Esophagus muscularis mucosa (tissue), 4 donors: ENCODE results near the gene OR1S2.

Experiments
- CTCF ChIP-seq, 3 experiments: fragments of 200-600 bp in 2 of 3; fragments of 450-650 bp in 1 of 3; sonication (generic) in 2 of 3; IDR thresholded peaks; one replicate each; pipeline ENCODE4 v1.5.1; 2017 to 2019; ENCODE audit warnings: antibody characterized with exemption in 3 of 3, mild to moderate bottlenecking in 2 of 3, moderate library complexity in 1 of 3
- EP300 ChIP-seq: sonication (generic); formaldehyde crosslinking; IDR thresholded peaks from one replicate; pipeline ENCODE4 v1.6.1; 2017; ENCODE audit warnings: antibody characterized with exemption
- POLR2A ChIP-seq: fragments of 450-650 bp; IDR thresholded peaks from one replicate; pipeline ENCODE4 v1.6.1; 2017; ENCODE audit warnings: antibody characterized with exemption, moderate library complexity, mild to moderate bottlenecking, low read depth
- POLR2AphosphoS5 ChIP-seq, 2 donors: sonication (generic); formaldehyde crosslinking; IDR thresholded peaks; one replicate each; pipeline ENCODE4 v1.6.1; 2017; ENCODE audit warnings: antibody characterized with exemption in 2 of 2

GRCh38 chr11:58199271-58199670 is 4.7 kb downstream of the OR1S2 start:
- TF ChIP-seq CTCF (IDR thresholded peaks at IDR 0.05) (no peak), POLR2A (no peak), EP300 (no peak), POLR2AphosphoS5 (IDR thresholded peaks at IDR 0.05) (no peak)
